SK-N-SH (cell line): Measurements from ENCODE around the gene MPO. TPM values are rescaled to one million over a fixed set of nuclear protein-coding genes. Genes with fewer than 3 reads are reported as not detected.

ENCODE experiments used
- CTCF ChIA-PET: fragments of 300-600, 350-600 bp; formaldehyde crosslinking; extraction: SDS; loops from one replicate; lab custom pipeline; 2021; lab: Yijun Ruan, JAX
- POLR2A ChIA-PET: fragments of 350-600 bp; sonication (Branson Sonifier 250); formaldehyde crosslinking; extraction: SDS; loops from one replicate; lab custom pipeline; 2020; ENCODE audit warnings: antibody characterized with exemption, inconsistent platforms; lab: Yijun Ruan, JAX
- DNase-seq: peaks from one replicate; pipeline ENCODE4 v3.0.0; 2012
- H2AFZ ChIP-seq: fragments of 200-600 bp; sonication (generic); 2 replicates; pipeline ENCODE4 v1.8.1; 2016; ENCODE audit warnings: antibody characterized with exemption, mild to moderate bottlenecking, low read depth
- H3F3A ChIP-seq: fragments of 200-600 bp; sonication (generic); replicated peaks from 2 replicates; pipeline ENCODE3; 2016; ENCODE audit warnings: antibody characterized with exemption, mild to moderate bottlenecking; ENCODE audit not compliant: insufficient read depth
- H3K27ac ChIP-seq, 2 experiments: fragments of 200-500 bp in 1 of 2; fragments of 200-600 bp in 1 of 2; sonication (Bioruptor generic) in 1 of 2; sonication (generic), shearing (Covaris generic) in 1 of 2; 2 replicates each; pipeline versions ENCODE4 v1.5.1 to v1.6.1; 2014 to 2016; ENCODE audit warnings: low read depth in 2 of 2, inconsistent platforms in 1 of 2, low read length in 1 of 2, mild to moderate bottlenecking in 1 of 2, mixed read lengths in 1 of 2
- H3K27me3 ChIP-seq: fragments of 200-600 bp; sonication (generic), shearing (Covaris generic); 2 replicates; pipeline ENCODE4 v1.6.1; 2016; ENCODE audit warnings: mixed run types; ENCODE audit not compliant: insufficient read depth
- H3K36me3 ChIP-seq, 2 experiments: fragments of 200-500 bp in 1 of 2; fragments of 200-600 bp in 1 of 2; sonication (Bioruptor generic) in 1 of 2; sonication (generic) in 1 of 2; replicated peaks in 1 of 2; 2 replicates each; pipeline versions ENCODE3 to v1.5.1; 2014 to 2016; ENCODE audit warnings: low read length in 1 of 2, mild to moderate bottlenecking in 1 of 2; ENCODE audit not compliant: insufficient read depth in 2 of 2, control insufficient read depth in 1 of 2
- H3K4me1 ChIP-seq, 2 experiments: fragments of 200-500 bp in 1 of 2; fragments of 200-600 bp in 1 of 2; sonication (Bioruptor generic) in 1 of 2; sonication (generic), shearing (Covaris generic) in 1 of 2; 2 replicates each; pipeline versions ENCODE4 v1.5.1 to v1.6.1; 2014 to 2016; ENCODE audit warnings: low read depth in 1 of 2, low read length in 1 of 2, mixed run types in 1 of 2; ENCODE audit not compliant: insufficient read depth in 2 of 2, control insufficient read depth in 1 of 2
- H3K4me2 ChIP-seq: fragments of 200-600 bp; sonication (generic), shearing (Covaris generic); 2 replicates; pipeline ENCODE4 v1.6.1; 2017; ENCODE audit warnings: mixed run types
- H3K4me3 ChIP-seq, 2 experiments: fragments of 200-500 bp in 1 of 2; fragments of 200-600 bp in 1 of 2; sonication (Bioruptor generic) in 1 of 2; sonication (generic), shearing (Covaris generic) in 1 of 2; 2 replicates each; pipeline versions ENCODE4 v1.5.1 to v1.8.1; 2014 to 2016; ENCODE audit warnings: low read depth in 2 of 2, inconsistent platforms in 1 of 2, low read length in 1 of 2, mild to moderate bottlenecking in 1 of 2, mixed read lengths in 1 of 2, moderate library complexity in 1 of 2
- H3K79me2 ChIP-seq: fragments of 200-600 bp; sonication (generic); 2 replicates; pipeline ENCODE4 v1.8.1; 2017; ENCODE audit warnings: mild to moderate bottlenecking; ENCODE audit not compliant: insufficient read depth
- H3K9ac ChIP-seq: fragments of 200-600 bp; sonication (generic); 2 replicates; pipeline ENCODE4 v1.6.1; 2017; ENCODE audit warnings: mixed run types
- H3K9me2 ChIP-seq: fragments of 200-600 bp; sonication (generic); 2 replicates; pipeline ENCODE4 v1.6.1; 2017; ENCODE audit warnings: mixed run types
- H3K9me3 ChIP-seq: fragments of 200-600 bp; sonication (generic); 2 replicates; pipeline ENCODE4 v1.6.1; 2017; ENCODE audit warnings: mixed run types, mild to moderate bottlenecking, moderate library complexity
- H4K20me1 ChIP-seq: fragments of 200-600 bp; sonication (generic); 2 replicates; pipeline ENCODE4 v1.6.1; 2017; ENCODE audit warnings: mild to moderate bottlenecking, mixed run types; ENCODE audit not compliant: insufficient read depth
- CHD2 ChIP-seq: fragments of 150-350 bp; IDR thresholded peaks from 2 replicates; pipeline ENCODE4 v1.6.1; 2018; ENCODE audit warnings: low read length; ENCODE audit not compliant: partially characterized antibody
- EP300 ChIP-seq, 2 experiments: IDR thresholded peaks; 2 replicates each; pipeline versions ENCODE4 v1.4.0 to v1.6.1; 2012; ENCODE audit warnings: borderline replicate concordance in 1 of 2, low read depth in 1 of 2, low read length in 1 of 2
- GABPA ChIP-seq: IDR thresholded peaks from 2 replicates; pipeline ENCODE4 v1.4.0; 2012; ENCODE audit warnings: low read depth, mild to moderate bottlenecking
- GATA2 ChIP-seq: sonication (generic); formaldehyde crosslinking; IDR thresholded peaks from 2 replicates; pipeline ENCODE4 v1.5.0; 2020; ENCODE audit warnings: mild to moderate bottlenecking, missing genetic modification reagents
- MXI1 ChIP-seq: IDR thresholded peaks from 2 replicates; pipeline ENCODE4 v1.6.1; 2012; ENCODE audit warnings: mild to moderate bottlenecking, low read depth, low read length, improper control_type of control experiment
- NRF1 ChIP-seq: IDR thresholded peaks from 2 replicates; pipeline ENCODE4 v1.6.1; 2012; ENCODE audit warnings: low read depth, mild to moderate bottlenecking, low read length
- POLR2AphosphoS5 ChIP-seq: IDR thresholded peaks from 2 replicates; pipeline ENCODE4 v1.6.1; 2012; ENCODE audit warnings: low read depth, low read length
- RAD21 ChIP-seq: IDR thresholded peaks from 2 replicates; pipeline ENCODE4 v1.6.1; 2012; ENCODE audit warnings: mild to moderate bottlenecking, low read length
- RCOR1 ChIP-seq: fragments of 150-350 bp; IDR thresholded peaks from 2 replicates; pipeline ENCODE4 v1.6.1; 2017; ENCODE audit warnings: antibody characterized with exemption, low read length
- SMC3 ChIP-seq: IDR thresholded peaks from 2 replicates; pipeline ENCODE4 v1.6.1; 2012; ENCODE audit warnings: low read depth, low read length, improper control_type of control experiment
- TAF1 ChIP-seq: IDR thresholded peaks from 2 replicates; pipeline ENCODE4 v1.6.1; 2012; ENCODE audit warnings: low read depth, mild to moderate bottlenecking, low read length, moderate library complexity, borderline replicate concordance
- TCF12 ChIP-seq: IDR thresholded peaks from 2 replicates; pipeline ENCODE4 v1.4.0; 2012
- YY1 ChIP-seq: IDR thresholded peaks from 2 replicates; pipeline ENCODE4 v1.4.0; 2012; ENCODE audit warnings: low read depth, mild to moderate bottlenecking
- WGBS: methylation state at CpG from one replicate; pipeline ENCODE4 v1.1.6; 2017; ENCODE audit warnings: low lambda C conversion rate; 5-methylcytosine and 5-hydroxymethylcytosine counted together
- polyA plus RNA-seq, 3 experiments: library from polyadenylated mRNA; depleted of rRNA; stranded (reverse); fragments of >200 nt; gene quantifications; 2 replicates each; pipeline ENCODE4 v1.2.3, GENCODE V29; 2012
- TF ChIP-seq, protein P1 (sequence below): fragments of 200-600 bp; sonication (generic); IDR thresholded peaks from 2 replicates; pipeline ENCODE4 v1.6.1; 2017; ENCODE audit warnings: antibody characterized with exemption, mild to moderate bottlenecking, moderate library complexity
- TF ChIP-seq, protein P2 (sequence below): IDR thresholded peaks from 2 replicates; pipeline ENCODE4 v1.4.0; 2012; ENCODE audit warnings: low read depth, borderline replicate concordance
- TF ChIP-seq, protein P3 (sequence below): IDR thresholded peaks from 2 replicates; pipeline ENCODE4 v1.4.0; 2012; ENCODE audit warnings: low read depth
- TF ChIP-seq, protein P4 (sequence below): IDR thresholded peaks from 2 replicates; pipeline ENCODE4; 2012
- TF ChIP-seq, protein P5 (sequence below): fragments of 150-350 bp; IDR thresholded peaks from 2 replicates; pipeline ENCODE4 v1.6.1; 2017; ENCODE audit warnings: antibody characterized with exemption, low read length, low read depth, borderline replicate concordance
- TF ChIP-seq, protein P6 (sequence below): IDR thresholded peaks from 2 replicates; pipeline ENCODE4 v1.4.0; 2012; ENCODE audit warnings: low read depth, borderline replicate concordance

Gene MPO
- polyA plus RNA-seq, 1 of the 3 experiments (the other 2 are of a cell fraction): not detected

DNA sequence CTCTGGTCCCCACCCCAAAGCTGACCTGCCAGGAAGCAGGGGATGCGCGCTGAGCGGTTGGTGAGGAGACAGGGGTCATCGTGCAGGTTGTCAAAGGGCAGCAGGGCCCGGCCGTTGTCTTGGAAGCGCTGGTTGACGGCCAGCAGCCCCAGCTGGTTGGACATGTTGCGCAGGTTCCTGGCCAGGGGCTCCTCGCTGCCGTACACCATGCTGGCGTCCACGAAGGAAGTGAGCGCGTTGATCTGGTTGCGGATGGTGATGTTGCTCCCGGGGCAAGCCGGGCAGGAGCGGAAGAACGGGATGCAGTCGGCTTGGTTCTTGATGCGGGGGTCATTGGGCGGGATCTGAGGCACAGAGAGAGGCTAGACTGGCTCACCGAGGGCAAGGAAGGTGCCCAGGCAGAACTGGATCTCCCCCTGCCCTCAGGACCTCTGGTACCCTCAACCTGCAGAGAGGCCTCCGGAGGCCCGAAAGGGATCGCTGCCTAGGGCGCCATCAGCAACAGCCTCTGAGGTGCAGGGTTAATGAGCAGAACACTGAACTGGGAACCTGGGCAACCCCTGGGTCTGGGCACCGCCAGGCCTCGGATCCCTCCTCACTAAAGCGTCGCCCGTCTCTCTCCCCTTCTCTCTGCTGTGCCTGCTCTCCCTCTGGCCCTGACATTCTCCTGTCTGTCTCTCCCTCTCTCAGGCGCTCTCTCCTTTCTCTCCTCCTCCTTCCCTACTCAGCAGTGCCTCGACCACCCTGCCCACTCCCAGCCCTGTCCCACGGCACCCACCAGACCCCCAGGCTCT lies 2.7 kb downstream of the MPO start:
- ChIA-PET CTCF (interaction anchor here (0.9 to 1.0 kb wide), 4 partner anchors 11 to 139 kb away, joined by 3 read pairs; partner anchors contain the start of gene RNF43), POLR2A (no interaction called here)
- TF ChIP-seq, protein P1, sequence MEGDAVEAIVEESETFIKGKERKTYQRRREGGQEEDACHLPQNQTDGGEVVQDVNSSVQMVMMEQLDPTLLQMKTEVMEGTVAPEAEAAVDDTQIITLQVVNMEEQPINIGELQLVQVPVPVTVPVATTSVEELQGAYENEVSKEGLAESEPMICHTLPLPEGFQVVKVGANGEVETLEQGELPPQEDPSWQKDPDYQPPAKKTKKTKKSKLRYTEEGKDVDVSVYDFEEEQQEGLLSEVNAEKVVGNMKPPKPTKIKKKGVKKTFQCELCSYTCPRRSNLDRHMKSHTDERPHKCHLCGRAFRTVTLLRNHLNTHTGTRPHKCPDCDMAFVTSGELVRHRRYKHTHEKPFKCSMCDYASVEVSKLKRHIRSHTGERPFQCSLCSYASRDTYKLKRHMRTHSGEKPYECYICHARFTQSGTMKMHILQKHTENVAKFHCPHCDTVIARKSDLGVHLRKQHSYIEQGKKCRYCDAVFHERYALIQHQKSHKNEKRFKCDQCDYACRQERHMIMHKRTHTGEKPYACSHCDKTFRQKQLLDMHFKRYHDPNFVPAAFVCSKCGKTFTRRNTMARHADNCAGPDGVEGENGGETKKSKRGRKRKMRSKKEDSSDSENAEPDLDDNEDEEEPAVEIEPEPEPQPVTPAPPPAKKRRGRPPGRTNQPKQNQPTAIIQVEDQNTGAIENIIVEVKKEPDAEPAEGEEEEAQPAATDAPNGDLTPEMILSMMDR: no peak
- TF ChIP-seq EP300 (IDR thresholded peaks at IDR 0.05; ENCODE audit: borderline replicate concordance in 1 of 2, low read depth in 1 of 2, low read length in 1 of 2): no peak
- TF ChIP-seq, protein P2, sequence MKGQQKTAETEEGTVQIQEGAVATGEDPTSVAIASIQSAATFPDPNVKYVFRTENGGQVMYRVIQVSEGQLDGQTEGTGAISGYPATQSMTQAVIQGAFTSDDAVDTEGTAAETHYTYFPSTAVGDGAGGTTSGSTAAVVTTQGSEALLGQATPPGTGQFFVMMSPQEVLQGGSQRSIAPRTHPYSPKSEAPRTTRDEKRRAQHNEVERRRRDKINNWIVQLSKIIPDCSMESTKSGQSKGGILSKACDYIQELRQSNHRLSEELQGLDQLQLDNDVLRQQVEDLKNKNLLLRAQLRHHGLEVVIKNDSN: no peak
- no peak for TF ChIP-seq NRF1
- TF ChIP-seq MXI1: no peak
- TF ChIP-seq, protein P3, sequence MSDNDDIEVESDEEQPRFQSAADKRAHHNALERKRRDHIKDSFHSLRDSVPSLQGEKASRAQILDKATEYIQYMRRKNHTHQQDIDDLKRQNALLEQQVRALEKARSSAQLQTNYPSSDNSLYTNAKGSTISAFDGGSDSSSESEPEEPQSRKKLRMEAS: no peak
- TF ChIP-seq, protein P4, sequence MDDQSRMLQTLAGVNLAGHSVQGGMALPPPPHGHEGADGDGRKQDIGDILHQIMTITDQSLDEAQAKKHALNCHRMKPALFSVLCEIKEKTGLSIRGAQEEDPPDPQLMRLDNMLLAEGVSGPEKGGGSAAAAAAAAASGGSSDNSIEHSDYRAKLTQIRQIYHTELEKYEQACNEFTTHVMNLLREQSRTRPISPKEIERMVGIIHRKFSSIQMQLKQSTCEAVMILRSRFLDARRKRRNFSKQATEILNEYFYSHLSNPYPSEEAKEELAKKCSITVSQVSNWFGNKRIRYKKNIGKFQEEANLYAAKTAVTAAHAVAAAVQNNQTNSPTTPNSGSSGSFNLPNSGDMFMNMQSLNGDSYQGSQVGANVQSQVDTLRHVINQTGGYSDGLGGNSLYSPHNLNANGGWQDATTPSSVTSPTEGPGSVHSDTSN: no peak
- no peak for TF ChIP-seq TAF1
- no peak for TF ChIP-seq TCF12
- TF ChIP-seq POLR2AphosphoS5: no peak
- TF ChIP-seq CHD2: no peak
- TF ChIP-seq, protein P5, sequence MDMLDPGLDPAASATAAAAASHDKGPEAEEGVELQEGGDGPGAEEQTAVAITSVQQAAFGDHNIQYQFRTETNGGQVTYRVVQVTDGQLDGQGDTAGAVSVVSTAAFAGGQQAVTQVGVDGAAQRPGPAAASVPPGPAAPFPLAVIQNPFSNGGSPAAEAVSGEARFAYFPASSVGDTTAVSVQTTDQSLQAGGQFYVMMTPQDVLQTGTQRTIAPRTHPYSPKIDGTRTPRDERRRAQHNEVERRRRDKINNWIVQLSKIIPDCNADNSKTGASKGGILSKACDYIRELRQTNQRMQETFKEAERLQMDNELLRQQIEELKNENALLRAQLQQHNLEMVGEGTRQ: no peak
- TF ChIP-seq YY1: no peak
- TF ChIP-seq RAD21: no peak
- TF ChIP-seq GATA2 (CRISPR knock-in tag): no peak
- TF ChIP-seq, protein P6, sequence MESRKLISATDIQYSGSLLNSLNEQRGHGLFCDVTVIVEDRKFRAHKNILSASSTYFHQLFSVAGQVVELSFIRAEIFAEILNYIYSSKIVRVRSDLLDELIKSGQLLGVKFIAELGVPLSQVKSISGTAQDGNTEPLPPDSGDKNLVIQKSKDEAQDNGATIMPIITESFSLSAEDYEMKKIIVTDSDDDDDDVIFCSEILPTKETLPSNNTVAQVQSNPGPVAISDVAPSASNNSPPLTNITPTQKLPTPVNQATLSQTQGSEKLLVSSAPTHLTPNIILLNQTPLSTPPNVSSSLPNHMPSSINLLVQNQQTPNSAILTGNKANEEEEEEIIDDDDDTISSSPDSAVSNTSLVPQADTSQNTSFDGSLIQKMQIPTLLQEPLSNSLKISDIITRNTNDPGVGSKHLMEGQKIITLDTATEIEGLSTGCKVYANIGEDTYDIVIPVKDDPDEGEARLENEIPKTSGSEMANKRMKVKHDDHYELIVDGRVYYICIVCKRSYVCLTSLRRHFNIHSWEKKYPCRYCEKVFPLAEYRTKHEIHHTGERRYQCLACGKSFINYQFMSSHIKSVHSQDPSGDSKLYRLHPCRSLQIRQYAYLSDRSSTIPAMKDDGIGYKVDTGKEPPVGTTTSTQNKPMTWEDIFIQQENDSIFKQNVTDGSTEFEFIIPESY: no peak
- TF ChIP-seq SMC3: no peak
- TF ChIP-seq GABPA: no peak
- TF ChIP-seq RCOR1: no peak
- Histone ChIP-seq H4K20me1 (no peaks in the 10 kb centered on the region), H3K79me2 (no peaks in the 10 kb centered on the region), H3K27me3 (peaks cover 18% of the 10 kb centered on the region), H3K4me3 (no peak overlapping the region), H3K4me2 (no peak overlapping the region), H3F3A (no peaks in the 10 kb centered on the region), H2AFZ (no peak overlapping the region), H3K9me2 (no peaks in the 10 kb centered on the region), H3K4me1 (no peaks in the 10 kb centered on the region; a peak in 1 of 4 replicates), H3K9ac (no peak overlapping the region), H3K27ac (no peak overlapping the region), H3K36me3 (no peaks in the 10 kb centered on the region), H3K9me3 (no peaks in the 10 kb centered on the region)
- 59% methylated on average over 29 of the region's 36 CpGs for WGBS
- DNase-seq: peak; percentile 40
